GM21423 (cell line): ENCODE data around the gene SOCS7.

Source experiments
- ATAC-seq: cut with Tn5 transposase; IDR thresholded peaks from one replicate; pipeline ENCODE4 v1.9.1; 2021; ENCODE audit warnings: mild to moderate bottlenecking, moderate library complexity; ENCODE audit not compliant: unreplicated experiment

Gene SOCS7

DNA sequence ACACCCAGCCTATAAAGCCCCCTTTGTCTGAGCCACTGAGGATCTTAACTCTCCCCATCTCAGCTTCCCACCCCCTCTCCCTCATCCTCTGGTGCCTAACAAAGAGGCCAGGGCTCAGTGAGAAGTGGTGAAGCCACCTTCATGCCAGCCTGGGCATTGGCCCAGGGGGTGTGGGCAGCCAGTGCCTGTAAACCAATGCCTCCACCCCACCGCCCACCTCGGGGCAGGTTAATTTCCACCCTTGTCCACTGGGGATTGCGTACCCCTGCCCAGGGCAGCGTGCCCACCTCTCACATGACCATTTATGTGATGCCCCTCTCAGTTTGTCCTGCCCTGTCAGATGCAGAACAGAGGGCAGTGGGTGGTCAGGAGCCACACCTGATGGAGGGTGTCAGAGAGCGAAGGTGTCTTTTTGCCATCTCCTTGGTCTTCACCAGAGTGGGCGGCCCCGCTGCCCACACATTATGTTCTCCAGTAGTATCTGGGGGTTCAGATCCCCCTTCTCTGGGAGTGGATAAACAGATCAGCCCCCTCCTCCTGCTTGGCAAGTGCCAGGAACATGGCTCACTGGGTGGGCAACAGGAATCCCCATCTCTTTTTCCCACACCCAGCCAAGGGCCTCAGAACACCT is 66.5 kb downstream of the SOCS7 start:
- ATAC-seq = no peak

DNA sequence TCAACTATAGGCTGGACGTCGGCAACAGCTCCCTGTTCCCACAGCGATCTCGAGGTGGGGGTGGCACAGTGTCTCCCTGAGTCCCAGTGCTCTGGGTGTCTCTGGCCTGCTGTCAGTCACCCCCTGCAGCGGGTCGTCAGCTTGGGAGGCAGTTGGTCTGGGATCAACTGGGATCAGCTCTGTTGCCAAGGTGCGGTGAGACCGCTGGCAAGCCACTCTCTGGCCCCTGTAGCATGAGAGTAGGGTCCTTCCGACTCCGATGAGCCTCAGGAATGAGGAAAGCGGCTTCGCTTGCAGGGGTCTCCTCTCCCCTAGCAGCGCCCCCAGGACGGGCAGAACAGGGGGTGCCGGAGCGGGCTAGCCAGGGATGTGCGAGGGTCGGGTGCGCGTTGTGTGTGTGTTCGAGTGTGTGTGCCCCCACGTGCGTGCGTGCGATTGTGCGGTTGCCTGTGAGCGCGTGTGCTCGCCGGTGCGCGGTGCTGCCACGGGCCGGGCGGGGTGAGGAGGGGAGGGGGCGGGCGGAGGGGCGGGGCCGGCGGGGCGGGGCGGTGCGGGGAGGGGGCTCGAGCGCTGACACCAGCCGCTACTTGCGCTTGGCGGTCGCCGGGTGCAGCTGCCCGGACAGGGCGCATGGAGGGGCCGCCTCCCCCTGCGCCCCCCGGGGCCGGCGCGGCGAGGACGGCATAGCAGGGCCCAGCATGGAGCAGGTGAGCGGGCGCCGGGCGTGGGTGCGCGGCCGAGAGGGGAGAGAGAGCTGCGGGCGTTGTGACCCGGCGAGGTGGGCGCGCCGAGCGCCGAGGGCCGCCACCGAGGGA is 67.3 kb downstream of the SOCS7 start:
- ATAC-seq = no peak

DNA sequence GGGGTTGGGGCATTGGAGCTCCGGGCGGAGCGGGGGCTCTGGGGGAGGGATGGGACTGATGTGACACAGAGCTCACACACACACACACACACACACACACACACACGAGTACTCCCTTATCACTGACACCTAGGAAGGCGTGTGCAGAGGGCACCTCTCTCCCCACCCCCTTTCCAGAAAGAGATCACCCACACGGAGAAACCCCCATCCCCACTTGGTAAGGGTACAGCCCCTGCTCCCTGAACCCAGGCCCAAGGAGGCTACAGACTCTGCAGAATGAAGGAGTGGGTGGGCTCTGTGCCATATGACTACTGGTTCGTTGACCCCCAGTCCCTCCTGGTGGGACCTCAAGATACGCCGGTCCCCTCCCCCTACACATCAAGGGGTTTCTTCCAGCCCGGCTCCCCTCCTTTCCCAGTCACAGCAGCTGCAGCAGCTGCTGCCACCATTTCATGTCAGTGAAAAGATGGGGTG is 67.9 kb downstream of the SOCS7 start:
- no peak for ATAC-seq

- ATAC-seq = no peak
Observed at GRCh38 chr17:38420518-38420917, 68.9 kb downstream of the SOCS7 start.

GRCh38 chr17:38421171-38421841 is 69.7 kb downstream of the SOCS7 start:
- no peak for ATAC-seq

DNA sequence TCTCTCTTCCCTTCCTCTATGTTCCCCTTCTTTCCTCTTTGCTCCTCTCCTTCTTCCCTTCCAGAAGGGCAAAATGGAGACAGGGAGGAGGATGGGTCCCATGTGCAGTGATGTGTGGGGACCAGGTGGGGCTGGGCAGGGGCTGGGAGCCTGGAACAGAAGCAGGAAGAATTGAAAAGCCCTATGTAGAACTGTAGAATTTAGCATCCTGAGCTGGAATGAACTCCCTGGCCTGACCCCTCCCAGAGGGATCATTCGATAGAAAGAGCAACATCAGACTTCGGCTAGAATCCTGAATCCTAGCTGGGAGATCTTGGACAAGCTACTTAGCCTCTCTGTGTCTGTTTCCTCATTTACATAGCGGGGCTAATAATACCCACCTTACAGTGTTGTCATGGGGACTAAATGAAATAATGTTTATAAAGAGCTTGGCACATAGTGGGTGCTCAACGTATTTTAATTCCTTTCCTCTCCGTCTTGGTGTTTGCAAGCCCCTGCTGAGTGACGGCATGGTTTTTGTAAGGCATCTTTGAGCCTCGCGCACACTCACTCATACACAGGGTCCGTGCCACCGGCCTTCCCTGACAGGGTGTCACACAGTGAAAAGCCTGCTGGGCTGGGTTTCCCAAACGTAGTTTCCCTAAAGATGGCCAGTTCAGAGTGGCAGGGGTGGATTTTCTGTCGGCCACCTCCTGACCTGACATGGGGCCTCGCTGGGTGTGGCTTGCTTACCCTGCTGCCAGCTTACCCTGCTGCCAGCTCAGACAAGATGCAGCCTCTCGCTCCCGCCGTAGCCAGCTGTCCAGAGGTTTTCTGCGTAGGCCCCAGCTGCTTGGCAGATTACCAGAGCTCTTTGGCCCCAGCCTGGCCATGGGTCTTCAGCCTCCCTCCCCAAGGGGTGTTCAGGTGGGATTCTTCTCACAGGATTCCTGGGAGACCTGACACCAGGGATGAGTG is 70.5 kb downstream of the SOCS7 start:
- no peak for ATAC-seq

DNA sequence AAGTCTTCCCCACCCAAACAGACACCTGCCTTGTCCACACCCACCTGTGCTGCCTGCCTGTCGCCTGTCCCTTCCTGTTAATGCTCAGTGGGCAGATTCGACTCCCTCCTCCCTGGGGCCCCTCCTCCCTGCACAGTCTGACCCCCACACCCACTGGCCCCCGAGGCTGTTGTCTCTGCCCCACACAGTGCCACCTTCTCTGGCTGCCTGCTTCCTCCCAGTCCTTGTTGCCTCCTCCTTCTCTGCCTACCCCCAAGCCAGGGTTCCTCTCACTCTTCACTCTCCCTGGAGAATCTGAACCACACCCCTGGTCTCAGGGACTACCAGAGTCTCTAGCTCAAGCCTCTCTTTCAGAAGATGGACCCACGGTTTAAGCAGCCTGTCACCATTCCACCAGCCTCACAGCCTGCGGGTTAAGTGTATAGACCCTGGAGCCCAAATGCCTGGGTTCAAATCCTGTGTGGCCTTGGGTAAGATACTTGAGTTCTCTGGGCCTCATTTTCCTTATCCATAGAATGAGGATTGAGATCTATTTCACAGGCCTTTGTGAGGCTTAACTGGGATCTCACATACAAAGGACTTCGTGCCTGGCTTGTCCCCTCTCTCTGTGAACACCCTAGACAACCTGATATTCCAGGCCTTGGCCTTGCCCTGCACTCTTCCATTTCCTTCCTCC is 72.8 kb downstream of the SOCS7 start:
- no peak for ATAC-seq

- ATAC-seq = no peak
Observed at GRCh38 chr17:38425031-38425430, 73.4 kb downstream of the SOCS7 start.

DNA sequence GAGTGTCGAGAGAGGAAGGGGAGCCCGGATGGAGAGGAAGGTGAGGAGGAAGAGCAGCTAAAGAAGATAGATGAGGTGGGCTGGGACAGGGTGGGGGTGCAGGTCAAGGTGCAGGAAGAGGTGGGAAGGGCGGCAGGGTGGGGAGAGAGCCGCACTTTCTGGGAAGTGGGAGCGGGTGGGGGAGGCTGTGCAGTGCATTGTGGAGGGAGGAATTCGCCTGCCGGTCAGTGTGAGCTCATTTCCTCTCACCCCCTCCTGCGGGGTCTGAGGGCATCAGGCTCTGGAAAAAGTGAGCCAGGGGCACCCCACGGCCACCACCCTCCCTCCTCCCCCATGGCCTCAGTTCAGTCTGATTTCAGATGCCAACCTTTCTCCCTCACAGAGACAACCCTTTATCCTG is 74.1 kb downstream of the SOCS7 start:
- ATAC-seq = no peak

DNA sequence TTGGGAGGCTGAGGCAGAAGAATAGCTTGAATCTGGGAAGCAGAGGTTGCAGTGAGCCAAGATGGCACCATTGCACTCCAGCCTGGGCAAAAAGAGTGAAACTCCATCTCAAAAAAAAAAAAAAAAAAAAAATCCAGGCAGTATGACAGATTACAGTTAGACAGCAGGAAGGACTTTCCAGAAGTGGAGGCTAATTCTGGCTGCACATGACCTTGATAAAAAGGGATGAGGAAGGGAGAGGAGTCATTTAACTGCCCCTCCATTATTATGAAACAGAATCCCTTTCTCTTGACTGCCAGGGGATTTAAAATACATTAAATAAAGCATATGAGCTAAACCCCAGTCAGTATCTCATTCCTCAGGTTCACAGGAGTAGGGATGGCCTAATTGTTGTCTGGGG is 74.8 kb downstream of the SOCS7 start:
- ATAC-seq = no peak

DNA sequence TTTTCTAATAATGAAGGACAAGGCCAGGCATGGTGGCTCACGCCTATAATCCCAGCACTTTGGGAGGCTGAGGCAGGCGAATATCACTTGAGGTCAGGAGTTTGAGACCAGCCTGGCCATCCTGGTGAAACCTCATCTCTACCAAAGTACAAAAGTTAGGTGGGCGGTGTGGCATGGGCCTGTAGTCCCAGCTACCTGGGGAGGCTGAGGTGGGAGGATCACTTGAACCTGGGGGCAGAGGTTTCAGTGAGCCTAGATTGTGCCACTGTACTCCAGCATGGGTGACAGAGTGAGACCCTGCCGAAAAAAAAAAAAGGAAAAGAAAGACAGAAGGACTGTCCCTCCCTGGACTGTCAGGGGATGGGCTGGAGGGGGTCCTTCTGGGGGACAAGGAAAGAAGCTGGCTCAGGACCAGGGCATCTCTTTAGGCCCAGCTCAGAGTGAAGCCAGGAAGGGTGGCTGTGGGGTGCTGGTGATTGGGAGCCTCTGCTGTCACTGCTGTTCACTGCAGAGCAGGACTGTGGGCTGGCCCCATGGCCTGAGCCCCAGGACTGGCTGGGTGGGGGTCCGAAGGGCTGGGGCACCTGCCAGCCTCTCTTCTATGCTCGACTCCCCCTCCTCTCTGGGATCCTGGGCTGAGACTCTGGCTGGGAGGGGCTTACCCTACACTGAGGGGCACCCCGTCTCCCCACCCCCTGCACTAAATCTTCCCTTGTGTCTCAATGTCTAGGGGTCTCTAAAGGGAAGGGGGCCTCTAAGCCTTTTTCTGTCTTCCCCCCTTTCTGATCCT is 75.7 kb downstream of the SOCS7 start:
- no peak for ATAC-seq

DNA sequence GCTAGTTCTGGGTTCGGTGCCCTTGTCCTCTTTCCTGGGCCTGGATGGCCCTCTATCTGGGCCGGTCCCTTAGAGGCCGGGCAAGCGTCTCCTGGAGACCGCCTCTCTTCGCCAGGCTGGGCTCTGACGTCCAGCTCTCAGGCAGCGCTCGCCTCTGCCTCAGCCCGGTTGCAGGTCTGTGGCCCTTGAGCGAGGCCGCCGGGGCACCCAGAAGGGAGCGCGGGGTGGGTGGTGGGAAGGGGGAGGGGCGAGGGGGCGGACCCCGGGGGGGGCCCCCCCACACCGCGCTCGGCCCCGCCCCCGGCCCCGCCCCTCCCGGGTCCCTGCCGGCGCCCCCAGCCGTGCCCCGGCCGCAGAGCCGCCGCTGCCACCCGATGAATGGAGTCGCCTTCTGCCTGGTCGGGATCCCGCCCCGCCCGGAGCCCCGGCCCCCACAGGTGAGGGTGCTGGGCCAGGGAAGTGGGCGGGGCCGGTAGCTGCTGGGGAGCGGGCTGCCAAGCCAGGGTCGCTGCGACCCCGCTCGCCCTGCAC is 76.5 kb downstream of the SOCS7 start, which contains the start of gene ARHGAP23:
Gene ARHGAP23, plus strand, starts transcription at position 353 of the 531 bp plus-strand sequence. Its CDS starts 22 bp downstream, at position 375.
- no peak for ATAC-seq

DNA sequence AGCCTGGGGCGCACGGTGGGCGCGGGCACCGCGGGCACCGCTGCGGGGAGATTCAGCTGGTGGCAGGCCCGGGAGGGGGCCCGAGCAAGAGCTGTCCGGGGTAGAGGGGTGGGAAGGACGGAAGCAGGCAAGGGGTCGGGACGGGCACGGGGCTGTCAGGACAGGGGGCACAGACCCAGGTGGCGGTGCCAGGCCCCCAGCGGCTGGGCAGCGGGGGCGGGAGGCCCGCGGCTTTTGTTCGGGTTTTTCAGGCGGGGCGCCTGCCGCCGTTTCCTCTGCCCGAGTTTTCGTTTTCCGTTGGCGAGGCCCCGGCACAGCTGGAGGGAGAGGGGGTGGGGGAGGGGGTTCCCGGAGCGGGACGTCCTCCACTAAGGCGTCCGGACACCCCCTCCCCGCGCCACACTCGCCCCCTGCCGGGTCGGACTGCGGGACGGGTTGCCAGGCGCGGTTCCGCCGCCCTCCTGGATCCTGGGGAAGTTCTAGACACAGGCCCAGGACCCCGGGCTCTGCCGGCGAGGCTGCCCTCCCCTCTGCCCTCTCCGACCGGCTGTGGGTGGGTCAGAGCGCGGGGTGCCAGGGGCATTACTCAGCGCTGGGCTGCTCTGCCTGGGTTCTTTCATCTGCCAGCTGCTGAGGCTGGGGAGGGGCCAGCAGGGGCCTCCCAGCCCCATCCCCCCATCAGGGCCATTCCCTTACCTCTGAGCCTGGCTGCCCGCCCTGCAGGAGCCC is 77.2 kb downstream of the SOCS7 start:
- ATAC-seq = no peak

GRCh38 chr17:38429476-38430100 is 77.9 kb downstream of the SOCS7 start:
- ATAC-seq = no peak

- ATAC-seq = no peak
Observed at GRCh38 chr17:38430316-38430715, 78.7 kb downstream of the SOCS7 start.

DNA sequence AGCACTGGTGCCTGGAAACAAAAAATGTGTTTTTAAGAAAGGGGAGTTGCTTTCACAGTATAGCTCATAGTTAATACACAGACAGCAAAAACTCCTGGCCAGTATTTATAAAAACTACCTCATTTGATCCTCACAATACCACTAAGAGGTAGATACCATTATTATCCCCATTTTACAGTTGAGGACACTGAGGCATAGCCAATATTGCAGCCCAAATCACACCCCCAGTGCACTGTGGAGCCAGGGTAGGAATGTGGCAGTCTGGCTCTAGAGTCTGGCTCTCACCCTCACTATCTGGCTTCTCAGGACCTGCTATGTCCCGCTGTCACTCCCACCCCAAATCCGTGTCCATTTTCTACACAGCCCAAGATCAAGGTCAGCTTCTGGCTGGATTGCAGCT is 79.2 kb downstream of the SOCS7 start:
- no peak for ATAC-seq

DNA sequence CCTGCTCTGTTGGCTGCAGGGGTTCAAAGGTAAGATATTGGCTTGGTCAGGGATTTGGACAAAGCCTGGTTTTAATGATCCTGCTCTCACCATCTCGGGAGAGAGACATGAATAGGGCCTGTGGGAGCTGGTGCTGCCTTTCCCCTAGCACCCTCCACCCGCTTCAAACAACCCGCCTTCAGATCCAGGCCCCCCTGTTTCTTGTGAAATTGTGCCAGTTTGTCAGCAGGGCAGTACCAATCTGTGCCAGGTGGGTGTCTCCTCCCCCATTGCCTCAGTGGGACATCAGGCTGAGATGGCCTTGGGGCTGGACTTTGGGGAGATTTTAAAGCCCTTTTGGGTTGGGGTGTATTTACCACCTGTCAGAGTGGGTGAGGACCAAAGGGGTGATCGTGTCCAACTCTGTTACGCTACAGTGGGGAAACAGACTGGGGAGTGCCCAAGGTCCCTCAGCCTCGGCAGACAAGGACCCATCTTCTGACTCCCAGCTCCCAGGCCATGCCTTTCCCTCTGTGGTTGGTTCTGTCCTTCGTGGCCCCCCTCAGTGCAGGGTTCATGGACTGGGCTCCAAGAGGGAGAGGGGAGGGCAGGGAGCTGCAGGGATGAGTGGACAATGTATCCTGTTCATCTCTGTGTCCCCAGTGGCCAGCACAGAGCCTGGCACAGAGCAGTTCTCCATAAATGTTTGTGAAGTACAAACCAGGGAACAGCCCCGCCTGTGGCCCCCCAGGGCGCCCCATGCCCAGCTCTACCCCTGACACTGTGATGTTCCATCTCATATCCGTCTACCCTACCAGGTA is 79.9 kb downstream of the SOCS7 start:
- ATAC-seq = no peak
